Measurements from ENCODE around the gene ZPLD1.
A peak's percentile ranks its signal among the peaks of the same experiment; 100 is the strongest.

The ZPLD1 gene

GRCh38 chr3:102434715-102435114 lies at the start of gene ZPLD1:
TSS of gene ZPLD1 (plus strand) at chr3:102435015. CDS start at chr3:102438488, 3,473 bp downstream.
- H3K9ac ChIP-seq (ENCODE audit: low read length in 2 of 2) = no peak within 1 kb of the TSS

GRCh38 chr3:102390171-102390864 lies 44.5 kb upstream of the ZPLD1 start:
- H3K27me3 ChIP-seq (ENCODE audit: control insufficient read depth in 1 of 2, insufficient read depth in 2 of 2, low read length in 2 of 2) = no peaks in the 10 kb centered on the region
- H3K4me1 ChIP-seq (ENCODE audit: control insufficient read depth, insufficient read depth, low read length) = no peaks in the 10 kb centered on the region
- no peaks in the 10 kb centered on the region for H3K36me3 ChIP-seq (ENCODE audit: control insufficient read depth in 2 of 2, insufficient read depth in 2 of 2, low read length in 2 of 2)
- no peak overlapping the region for H3K9ac ChIP-seq (ENCODE audit: low read length in 2 of 2)
- H3K4me3 ChIP-seq (ENCODE audit: low read length in 2 of 2) = no peak overlapping the region
- H3K9me3 ChIP-seq (ENCODE audit: control insufficient read depth in 2 of 2, low read length in 2 of 2) = no peaks in the 10 kb centered on the region
- H3K27ac ChIP-seq (ENCODE audit: low read length) = no peak overlapping the region

More at GRCh38 chr3:102434715-102435114, at the start of gene ZPLD1:
- Histone ChIP-seq H3K27ac (ENCODE audit: low read length) (no peak within 1 kb of the TSS), H3K36me3 (ENCODE audit: control insufficient read depth in 2 of 2, insufficient read depth in 2 of 2, low read length in 2 of 2) (no peaks in the 10 kb centered on the region), H3K9me3 (ENCODE audit: control insufficient read depth in 2 of 2, low read length in 2 of 2) (no peaks in the 10 kb centered on the region), H3K4me1 (ENCODE audit: control insufficient read depth, insufficient read depth, low read length) (no peaks in the 10 kb centered on the region), H3K4me3 (ENCODE audit: low read length in 2 of 2) (no peak within 1 kb of the TSS), H3K27me3 (ENCODE audit: control insufficient read depth in 1 of 2, insufficient read depth in 2 of 2, low read length in 2 of 2) (no peaks in the 10 kb centered on the region)

GRCh38 chr3:102390916-102391315 lies 43.9 kb upstream of the ZPLD1 start:
- Histone ChIP-seq H3K27ac (ENCODE audit: low read length) (no peak overlapping the region), H3K4me1 (ENCODE audit: control insufficient read depth, insufficient read depth, low read length) (no peaks in the 10 kb centered on the region), H3K9me3 (ENCODE audit: control insufficient read depth in 2 of 2, low read length in 2 of 2) (no peaks in the 10 kb centered on the region), H3K27me3 (ENCODE audit: control insufficient read depth in 1 of 2, insufficient read depth in 2 of 2, low read length in 2 of 2) (no peaks in the 10 kb centered on the region), H3K9ac (ENCODE audit: low read length in 2 of 2) (no peak overlapping the region), H3K4me3 (ENCODE audit: low read length in 2 of 2) (no peak overlapping the region), H3K36me3 (ENCODE audit: control insufficient read depth in 2 of 2, insufficient read depth in 2 of 2, low read length in 2 of 2) (no peaks in the 10 kb centered on the region)

- Histone ChIP-seq H3K9me3 (ENCODE audit: control insufficient read depth in 2 of 2, low read length in 2 of 2) (no peaks in the 10 kb centered on the region), H3K36me3 (ENCODE audit: control insufficient read depth in 2 of 2, insufficient read depth in 2 of 2, low read length in 2 of 2) (no peaks in the 10 kb centered on the region), H3K9ac (ENCODE audit: low read length in 2 of 2) (no peak overlapping the region), H3K27me3 (ENCODE audit: control insufficient read depth in 1 of 2, insufficient read depth in 2 of 2, low read length in 2 of 2) (no peaks in the 10 kb centered on the region), H3K4me1 (ENCODE audit: control insufficient read depth, insufficient read depth, low read length) (no peaks in the 10 kb centered on the region), H3K27ac (ENCODE audit: low read length) (no peak overlapping the region), H3K4me3 (ENCODE audit: low read length in 2 of 2) (no peak overlapping the region)
Observed at GRCh38 chr3:102391491-102391890, 43.3 kb upstream of the ZPLD1 start.

- Histone ChIP-seq H3K4me3 (ENCODE audit: low read length in 2 of 2) (no peak overlapping the region), H3K27me3 (ENCODE audit: control insufficient read depth in 1 of 2, insufficient read depth in 2 of 2, low read length in 2 of 2) (no peaks in the 10 kb centered on the region), H3K4me1 (ENCODE audit: control insufficient read depth, insufficient read depth, low read length) (no peaks in the 10 kb centered on the region), H3K9me3 (ENCODE audit: control insufficient read depth in 2 of 2, low read length in 2 of 2) (no peaks in the 10 kb centered on the region), H3K27ac (ENCODE audit: low read length) (no peak overlapping the region), H3K36me3 (ENCODE audit: control insufficient read depth in 2 of 2, insufficient read depth in 2 of 2, low read length in 2 of 2) (no peaks in the 10 kb centered on the region), H3K9ac (ENCODE audit: low read length in 2 of 2) (no peak overlapping the region)
Observed at GRCh38 chr3:102394517-102394916, 40.3 kb upstream of the ZPLD1 start.

- Histone ChIP-seq H3K4me3 (ENCODE audit: low read length in 2 of 2) (no peak overlapping the region), H3K36me3 (ENCODE audit: control insufficient read depth in 2 of 2, insufficient read depth in 2 of 2, low read length in 2 of 2) (no peaks in the 10 kb centered on the region), H3K27ac (ENCODE audit: low read length) (no peak overlapping the region), H3K9me3 (ENCODE audit: control insufficient read depth in 2 of 2, low read length in 2 of 2) (no peaks in the 10 kb centered on the region), H3K4me1 (ENCODE audit: control insufficient read depth, insufficient read depth, low read length) (no peaks in the 10 kb centered on the region), H3K27me3 (ENCODE audit: control insufficient read depth in 1 of 2, insufficient read depth in 2 of 2, low read length in 2 of 2) (no peaks in the 10 kb centered on the region), H3K9ac (ENCODE audit: low read length in 2 of 2) (no peak overlapping the region)
Observed at GRCh38 chr3:102398176-102398575, 36.6 kb upstream of the ZPLD1 start.

- H3K4me3 ChIP-seq (ENCODE audit: low read length in 2 of 2) = no peak overlapping the region
- no peaks in the 10 kb centered on the region for H3K36me3 ChIP-seq (ENCODE audit: control insufficient read depth in 2 of 2, insufficient read depth in 2 of 2, low read length in 2 of 2)
- no peak overlapping the region for H3K27ac ChIP-seq (ENCODE audit: low read length)
Observed at GRCh38 chr3:102398666-102399065, 36.1 kb upstream of the ZPLD1 start.

GRCh38 chr3:102400142-102400541 lies 34.7 kb upstream of the ZPLD1 start:
- Histone ChIP-seq H3K27ac (ENCODE audit: low read length) (no peak overlapping the region), H3K27me3 (ENCODE audit: control insufficient read depth in 1 of 2, insufficient read depth in 2 of 2, low read length in 2 of 2) (no peaks in the 10 kb centered on the region), H3K9me3 (ENCODE audit: control insufficient read depth in 2 of 2, low read length in 2 of 2) (no peaks in the 10 kb centered on the region), H3K36me3 (ENCODE audit: control insufficient read depth in 2 of 2, insufficient read depth in 2 of 2, low read length in 2 of 2) (no peaks in the 10 kb centered on the region), H3K4me1 (ENCODE audit: control insufficient read depth, insufficient read depth, low read length) (no peaks in the 10 kb centered on the region), H3K4me3 (ENCODE audit: low read length in 2 of 2) (no peak overlapping the region), H3K9ac (ENCODE audit: low read length in 2 of 2) (no peak overlapping the region)

More at GRCh38 chr3:102398666-102399065, 36.1 kb upstream of the ZPLD1 start:
- H3K9me3 ChIP-seq (ENCODE audit: control insufficient read depth in 2 of 2, low read length in 2 of 2) = no peaks in the 10 kb centered on the region
- no peak overlapping the region for H3K9ac ChIP-seq (ENCODE audit: low read length in 2 of 2)
- no peaks in the 10 kb centered on the region for H3K4me1 ChIP-seq (ENCODE audit: control insufficient read depth, insufficient read depth, low read length)
- no peaks in the 10 kb centered on the region for H3K27me3 ChIP-seq (ENCODE audit: control insufficient read depth in 1 of 2, insufficient read depth in 2 of 2, low read length in 2 of 2)

GRCh38 chr3:102400766-102401165 lies 34.0 kb upstream of the ZPLD1 start:
- no peak overlapping the region for H3K27ac ChIP-seq (ENCODE audit: low read length)
- H3K9me3 ChIP-seq (ENCODE audit: control insufficient read depth in 2 of 2, low read length in 2 of 2) = no peaks in the 10 kb centered on the region
- no peaks in the 10 kb centered on the region for H3K4me1 ChIP-seq (ENCODE audit: control insufficient read depth, insufficient read depth, low read length)
- H3K27me3 ChIP-seq (ENCODE audit: control insufficient read depth in 1 of 2, insufficient read depth in 2 of 2, low read length in 2 of 2) = no peaks in the 10 kb centered on the region
- no peak overlapping the region for H3K9ac ChIP-seq (ENCODE audit: low read length in 2 of 2)
- H3K4me3 ChIP-seq (ENCODE audit: low read length in 2 of 2) = no peak overlapping the region
- no peaks in the 10 kb centered on the region for H3K36me3 ChIP-seq (ENCODE audit: control insufficient read depth in 2 of 2, insufficient read depth in 2 of 2, low read length in 2 of 2)

GRCh38 chr3:102410616-102411015 lies 24.2 kb upstream of the ZPLD1 start:
- no peak overlapping the region for H3K9ac ChIP-seq (ENCODE audit: low read length in 2 of 2)
- H3K9me3 ChIP-seq (ENCODE audit: control insufficient read depth in 2 of 2, low read length in 2 of 2) = no peaks in the 10 kb centered on the region
- no peak overlapping the region for H3K27ac ChIP-seq (ENCODE audit: low read length)
- H3K4me1 ChIP-seq (ENCODE audit: control insufficient read depth, insufficient read depth, low read length) = no peaks in the 10 kb centered on the region
- H3K36me3 ChIP-seq (ENCODE audit: control insufficient read depth in 2 of 2, insufficient read depth in 2 of 2, low read length in 2 of 2) = no peaks in the 10 kb centered on the region
- no peaks in the 10 kb centered on the region for H3K27me3 ChIP-seq (ENCODE audit: control insufficient read depth in 1 of 2, insufficient read depth in 2 of 2, low read length in 2 of 2)
- H3K4me3 ChIP-seq (ENCODE audit: low read length in 2 of 2) = no peak overlapping the region

- no peaks in the 10 kb centered on the region for H3K36me3 ChIP-seq (ENCODE audit: control insufficient read depth in 2 of 2, insufficient read depth in 2 of 2, low read length in 2 of 2)
- no peaks in the 10 kb centered on the region for H3K27me3 ChIP-seq (ENCODE audit: control insufficient read depth in 1 of 2, insufficient read depth in 2 of 2, low read length in 2 of 2)
- H3K9ac ChIP-seq (ENCODE audit: low read length in 2 of 2) = peak overlapping the region; percentile 21 to 57
- no peaks in the 10 kb centered on the region for H3K9me3 ChIP-seq (ENCODE audit: control insufficient read depth in 2 of 2, low read length in 2 of 2)
- H3K4me1 ChIP-seq (ENCODE audit: control insufficient read depth, insufficient read depth, low read length) = no peaks in the 10 kb centered on the region
- H3K4me3 ChIP-seq (ENCODE audit: low read length in 2 of 2) = peak overlapping the region; percentile 52 to 57
- no peak overlapping the region for H3K27ac ChIP-seq (ENCODE audit: low read length)
Observed at GRCh38 chr3:102415553-102415952, 19.3 kb upstream of the ZPLD1 start.

Data from stomach smooth muscle (tissue), 2 donors.